Stimulated activated CD4-positive, alpha-beta T cell treated with anti-CD3 and anti-CD28 coated beads, Interleukin-12 subunit alpha, Interleukin-12 subunit beta, amount 100 ng/mL, for 4 hours (primary cell): Measurements from ENCODE around the gene SYTL3.
"Not testable (repeated sequence)": the region's sequence is repeated elsewhere in the genome, so short reads cannot be mapped to it uniquely, and the experiment has no call there.

Experiments used
- DNase-seq: peaks from one replicate; pipeline ENCODE4 v3.0.0-alpha.2; 2020

Gene SYTL3

GRCh38 chr6:158642097-158642601 lies 7.7 kb upstream of the SYTL3 start:
- no peak for DNase-seq

GRCh38 chr6:158643836-158644230 lies 6.0 kb upstream of the SYTL3 start:
- DNase-seq: no peak

- DNase-seq: peak; percentile 88
Measured at GRCh38 chr6:158644231-158645063, 5.4 kb upstream of the SYTL3 start, which contains the start of gene DYNLT1. Gene DYNLT1 (minus strand): TSS chr6:158644743. CDS start chr6:158644708, 35 bp downstream.

- DNase-seq: no peak
Measured at GRCh38 chr6:158645064-158646022, 4.5 kb upstream of the SYTL3 start.

GRCh38 chr6:158646023-158646910 lies 3.6 kb upstream of the SYTL3 start:
- no peak for DNase-seq

GRCh38 chr6:158647501-158647900 lies 2.4 kb upstream of the SYTL3 start:
- no peak for DNase-seq

- no peak for DNase-seq
Measured at GRCh38 chr6:158648682-158649131, 1.1 kb upstream of the SYTL3 start.

GRCh38 chr6:158651981-158652737 lies 2.3 kb downstream of the SYTL3 start:
- not testable (repeated sequence) for DNase-seq

- DNase-seq: peak; percentile 70
Measured at GRCh38 chr6:158653577-158654354, 3.9 kb downstream of the SYTL3 start.

GRCh38 chr6:158654498-158654897 lies 4.6 kb downstream of the SYTL3 start:
- DNase-seq: no peak

GRCh38 chr6:158654960-158655489 lies 5.2 kb downstream of the SYTL3 start:
- no peak for DNase-seq

GRCh38 chr6:158655569-158656450 lies 6.0 kb downstream of the SYTL3 start:
- no peak for DNase-seq

GRCh38 chr6:158656986-158657385 lies 7.1 kb downstream of the SYTL3 start:
- DNase-seq: not testable (repeated sequence)

- no peak for DNase-seq
Measured at GRCh38 chr6:158660333-158660754, 10.5 kb downstream of the SYTL3 start.

- DNase-seq: no peak
Measured at GRCh38 chr6:158661156-158661685, 11.4 kb downstream of the SYTL3 start.

GRCh38 chr6:158662607-158662953 lies 12.7 kb downstream of the SYTL3 start:
- no peak for DNase-seq

- no peak for DNase-seq
Measured at GRCh38 chr6:158662954-158663624, 13.2 kb downstream of the SYTL3 start.

- DNase-seq: no peak
Measured at GRCh38 chr6:158663625-158664165, 13.8 kb downstream of the SYTL3 start.
